GM19397 (cell line): Measurements from ENCODE around the gene GCK.

Experiments used
- ATAC-seq: cut with Tn5 transposase; IDR thresholded peaks from one replicate; pipeline ENCODE4 v1.9.1; 2021; ENCODE audit warnings: mild to moderate bottlenecking, moderate library complexity; ENCODE audit not compliant: unreplicated experiment

GCK gene

GRCh38 chr7:44223362-44224079, 34.3 kb upstream of the GCK start:
- no peak for ATAC-seq

DNA sequence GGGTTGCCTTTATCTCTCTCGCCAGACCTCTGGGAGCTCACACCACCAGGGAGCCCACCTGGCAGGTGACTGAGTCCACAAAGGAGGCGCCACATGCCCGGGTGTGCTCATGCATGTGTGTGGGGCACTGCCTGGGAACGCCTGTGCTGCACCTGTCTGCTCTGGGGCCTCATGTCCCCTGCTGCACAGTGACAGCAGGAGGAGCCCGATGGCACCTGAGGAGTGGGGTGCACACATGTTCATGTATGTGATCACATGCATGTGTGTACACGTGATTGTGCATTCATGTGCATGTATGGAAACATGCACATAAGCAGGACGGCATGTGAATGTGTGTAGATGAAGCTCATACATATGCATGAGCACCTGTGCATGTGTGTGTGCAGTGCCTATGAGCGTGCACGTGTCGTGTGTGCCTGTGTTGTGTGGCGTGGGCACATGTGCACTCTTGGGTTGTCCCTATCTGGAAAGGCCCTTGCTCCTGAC, 33.6 kb upstream of the GCK start:
- ATAC-seq = no peak

- ATAC-seq = no peak
Measured at GRCh38 chr7:44222074-44222473, 32.8 kb upstream of the GCK start.

GRCh38 chr7:44221231-44221791, 32.1 kb upstream of the GCK start:
- no peak for ATAC-seq

- ATAC-seq = no peak
Measured at GRCh38 chr7:44220358-44221112, 31.3 kb upstream of the GCK start.

DNA sequence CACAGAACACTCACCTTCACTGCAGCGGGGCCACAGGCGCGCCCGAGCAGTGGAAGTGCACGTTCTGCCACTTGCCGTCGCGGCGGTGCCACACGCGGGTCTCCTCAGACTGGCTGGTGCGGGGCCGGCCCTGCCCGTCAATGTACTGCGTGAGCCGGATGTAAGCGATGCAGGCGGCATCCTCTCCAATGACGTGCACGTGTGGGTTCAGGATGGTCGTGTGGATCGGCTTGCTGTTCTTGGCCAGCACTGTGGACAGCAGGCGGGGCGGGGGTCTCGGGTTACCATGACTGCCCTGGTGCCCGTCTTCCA, 30.8 kb upstream of the GCK start:
- no peak for ATAC-seq

DNA sequence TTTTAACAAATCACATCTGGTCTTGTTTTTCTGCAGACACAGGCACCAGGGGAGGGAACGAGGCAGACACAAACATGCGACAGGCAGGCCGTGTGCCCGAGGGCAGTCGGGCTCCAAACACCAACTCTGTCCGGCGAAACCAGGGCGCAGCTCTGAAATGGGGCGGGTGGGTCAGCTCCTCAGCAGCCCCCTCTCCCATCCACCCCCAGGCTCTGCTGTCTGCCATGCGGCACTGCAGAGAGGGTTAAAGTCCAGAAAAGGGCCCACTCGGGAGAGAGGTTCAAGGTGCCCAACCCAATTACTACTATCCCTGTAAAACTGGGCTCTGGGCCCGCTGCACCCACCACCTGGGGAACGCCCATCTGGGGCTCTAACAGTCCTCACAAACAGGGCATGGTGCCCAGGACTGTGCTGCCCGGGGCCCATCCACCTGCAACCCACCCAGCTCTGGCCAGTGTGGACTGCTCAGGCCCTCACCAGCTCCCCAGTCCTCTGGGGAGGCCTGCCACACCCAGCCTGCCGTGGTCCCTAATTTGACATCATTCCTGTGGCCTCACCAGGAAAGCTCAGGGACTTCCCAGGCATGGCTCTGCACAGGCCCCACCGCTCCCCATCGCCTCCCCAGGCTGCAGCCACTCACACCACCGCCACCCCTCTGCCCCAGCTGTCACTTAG, 30.3 kb upstream of the GCK start:
- no peak for ATAC-seq

GRCh38 chr7:44218418-44219201, 29.4 kb upstream of the GCK start:
- ATAC-seq = no peak

GRCh38 chr7:44217852-44218402, 28.7 kb upstream of the GCK start:
- ATAC-seq = no peak

GRCh38 chr7:44217223-44217714, 28.0 kb upstream of the GCK start:
- ATAC-seq = no peak

DNA sequence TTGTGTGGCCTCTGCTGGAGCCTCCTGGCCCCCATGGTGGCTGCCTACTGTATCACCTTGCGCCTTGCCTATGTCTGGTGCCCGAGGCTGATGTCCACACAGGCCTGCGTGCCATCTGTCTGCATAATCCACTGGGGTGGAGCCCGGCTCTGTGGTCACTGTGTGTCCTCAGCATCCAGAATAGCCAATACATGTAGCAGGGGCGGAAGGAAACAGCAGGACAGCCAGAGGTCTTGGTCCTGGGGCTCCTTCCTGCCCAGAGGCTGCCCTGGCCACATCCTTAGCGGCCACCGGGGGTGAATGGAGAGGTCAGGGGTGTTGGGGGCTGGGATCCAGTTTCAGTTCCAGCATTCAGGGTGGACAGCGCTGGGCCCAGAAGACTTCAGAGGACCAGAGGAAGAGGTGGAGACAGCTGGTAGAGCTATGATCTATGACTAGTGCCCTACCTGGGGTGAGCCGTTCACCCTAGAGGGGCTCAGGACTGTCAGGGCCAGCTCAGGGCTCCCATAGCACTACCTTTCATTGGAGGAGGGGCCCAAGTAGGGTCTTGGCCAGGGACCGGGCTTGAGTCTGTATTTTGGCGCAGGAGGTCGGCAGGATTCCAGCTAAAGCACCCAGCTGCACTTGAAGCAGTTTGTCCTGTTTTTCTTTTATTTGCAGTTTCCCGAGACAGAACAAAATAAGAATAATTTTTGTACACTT, 27.4 kb upstream of the GCK start:
- no peak for ATAC-seq

- no peak for ATAC-seq
Measured at GRCh38 chr7:44216019-44216418, 26.8 kb upstream of the GCK start.

GRCh38 chr7:44215531-44215930, 26.3 kb upstream of the GCK start:
- ATAC-seq = no peak

DNA sequence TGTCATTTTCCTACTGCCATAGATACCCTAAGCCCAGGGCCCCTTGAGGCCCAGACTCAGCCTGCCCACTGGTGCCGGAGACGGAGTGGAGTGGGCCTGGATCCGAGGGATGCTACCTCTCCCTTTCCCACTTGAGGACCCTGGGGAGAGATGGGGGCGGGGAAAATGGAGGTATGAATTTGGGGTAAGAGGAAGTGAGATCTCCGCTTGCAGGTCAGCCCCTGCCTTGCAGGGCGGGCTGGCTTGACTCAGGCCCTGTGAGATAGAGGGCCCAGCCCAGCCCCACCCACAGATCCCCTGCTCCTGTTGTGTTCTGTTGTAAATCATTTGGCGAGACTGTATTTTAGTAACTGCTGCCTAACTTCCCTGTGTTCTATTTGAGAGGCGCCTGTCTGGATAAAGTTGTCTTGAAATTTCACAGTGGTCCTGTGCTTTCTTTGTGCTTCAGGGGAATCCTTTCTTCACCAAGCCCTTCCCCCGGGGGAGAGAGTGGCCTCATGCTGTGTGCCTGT, 24.7 kb upstream of the GCK start:
- ATAC-seq = no peak

DNA sequence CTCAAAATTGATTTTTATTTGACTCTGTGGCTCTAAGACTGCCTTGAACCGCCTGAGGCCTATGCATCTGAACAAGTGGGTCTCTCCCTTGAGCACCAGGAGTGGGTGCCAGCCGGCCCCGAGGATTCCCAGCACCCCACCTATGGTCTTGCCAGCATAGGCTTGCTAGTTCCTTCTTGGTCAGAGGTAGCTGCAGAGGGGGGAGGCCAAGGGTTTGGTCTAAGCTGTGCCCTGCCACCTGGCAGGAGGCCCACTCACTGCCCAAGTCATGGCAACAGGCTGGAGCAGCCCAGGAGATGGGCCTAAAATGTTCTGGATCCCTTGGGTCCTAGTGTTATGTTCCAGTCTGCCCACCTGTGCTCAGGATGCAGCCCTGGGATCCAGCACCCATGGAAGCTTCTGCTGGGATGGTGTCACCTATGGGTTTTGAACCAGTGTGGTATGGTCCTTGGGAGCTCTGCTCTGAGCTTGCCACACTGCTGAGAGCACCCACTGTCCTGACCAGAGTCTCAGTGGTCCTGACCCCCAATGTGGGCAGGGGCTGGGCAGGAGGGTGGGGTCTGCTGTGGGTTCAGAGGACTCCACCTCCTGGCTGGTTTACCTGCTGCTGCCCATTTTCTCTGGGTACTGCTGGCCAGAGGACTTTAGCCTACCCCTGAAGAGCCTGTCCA, 24.1 kb upstream of the GCK start:
- ATAC-seq = no peak

GRCh38 chr7:44212581-44213184, 23.4 kb upstream of the GCK start:
- ATAC-seq = no peak

- ATAC-seq = no peak
Measured at GRCh38 chr7:44212018-44212417, 22.8 kb upstream of the GCK start.

- ATAC-seq = no peak
Measured at GRCh38 chr7:44211126-44211675, 22.0 kb upstream of the GCK start.
